GM19397 (cell line): ENCODE results near the gene FGR.
"Not testable (repeated sequence)": the region's sequence is repeated elsewhere in the genome, so short reads cannot be mapped to it uniquely, and the experiment has no call there.

Source experiments
- ATAC-seq: cut with Tn5 transposase; IDR thresholded peaks from one replicate; pipeline ENCODE4 v1.9.1; 2021; ENCODE audit warnings: mild to moderate bottlenecking, moderate library complexity; ENCODE audit not compliant: unreplicated experiment

Gene FGR

GRCh38 chr1:27635396-27636142 is 584 bp upstream of the FGR start:
- ATAC-seq: no peak

- no peak for ATAC-seq
These were observed 604 bp downstream of the FGR start for GRCh38 chr1:27634177-27634984.

GRCh38 chr1:27633640-27634176 is 1.3 kb downstream of the FGR start:
- ATAC-seq: no peak

- ATAC-seq: no peak
These were observed 1.7 kb downstream of the FGR start for GRCh38 chr1:27633298-27633610.

GRCh38 chr1:27632387-27633297 is 2.3 kb downstream of the FGR start:
- peak; percentile 29 for ATAC-seq

GRCh38 chr1:27630859-27631491 is 4.0 kb downstream of the FGR start:
- ATAC-seq: no peak

GRCh38 chr1:27628712-27629111 is 6.3 kb downstream of the FGR start:
- ATAC-seq: no peak

- not testable (repeated sequence) for ATAC-seq
These were observed 7.3 kb downstream of the FGR start for GRCh38 chr1:27627733-27628132.

GRCh38 chr1:27627061-27627460 is 7.9 kb downstream of the FGR start:
- ATAC-seq: no peak

GRCh38 chr1:27626031-27626935 is 8.7 kb downstream of the FGR start:
- no peak for ATAC-seq

GRCh38 chr1:27624467-27625178 is 10.4 kb downstream of the FGR start:
- ATAC-seq: peak; percentile 26

- ATAC-seq: no peak
These were observed 11.4 kb downstream of the FGR start for GRCh38 chr1:27623327-27624212.

GRCh38 chr1:27622828-27623227 is 12.2 kb downstream of the FGR start:
- no peak for ATAC-seq

GRCh38 chr1:27621051-27621920 is 13.7 kb downstream of the FGR start:
- no peak for ATAC-seq

GRCh38 chr1:27619782-27620438 is 15.1 kb downstream of the FGR start:
- ATAC-seq: not testable (repeated sequence)

GRCh38 chr1:27618341-27619082 is 16.5 kb downstream of the FGR start:
- no peak for ATAC-seq
